ENCODE data around the gene ANXA3.

DNA sequence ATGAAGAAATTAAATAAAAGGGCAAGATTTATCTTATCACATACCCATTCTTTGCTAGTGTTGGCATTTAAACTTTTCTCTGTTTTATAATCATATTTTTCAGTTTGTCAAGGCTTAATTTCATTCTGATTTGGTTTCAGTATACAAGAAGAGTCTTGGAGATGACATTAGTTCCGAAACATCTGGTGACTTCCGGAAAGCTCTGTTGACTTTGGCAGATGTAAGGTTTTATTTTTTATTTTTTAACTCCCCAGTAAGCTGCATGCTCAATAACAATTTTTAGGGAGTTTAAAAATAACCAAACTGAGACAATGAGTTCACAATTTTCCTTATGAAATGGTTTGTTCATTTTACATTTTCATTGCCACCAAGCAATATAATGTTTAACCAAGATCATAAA is 39.8 kb downstream of the ANXA3 start:
- TF ChIP-seq, protein P1, sequence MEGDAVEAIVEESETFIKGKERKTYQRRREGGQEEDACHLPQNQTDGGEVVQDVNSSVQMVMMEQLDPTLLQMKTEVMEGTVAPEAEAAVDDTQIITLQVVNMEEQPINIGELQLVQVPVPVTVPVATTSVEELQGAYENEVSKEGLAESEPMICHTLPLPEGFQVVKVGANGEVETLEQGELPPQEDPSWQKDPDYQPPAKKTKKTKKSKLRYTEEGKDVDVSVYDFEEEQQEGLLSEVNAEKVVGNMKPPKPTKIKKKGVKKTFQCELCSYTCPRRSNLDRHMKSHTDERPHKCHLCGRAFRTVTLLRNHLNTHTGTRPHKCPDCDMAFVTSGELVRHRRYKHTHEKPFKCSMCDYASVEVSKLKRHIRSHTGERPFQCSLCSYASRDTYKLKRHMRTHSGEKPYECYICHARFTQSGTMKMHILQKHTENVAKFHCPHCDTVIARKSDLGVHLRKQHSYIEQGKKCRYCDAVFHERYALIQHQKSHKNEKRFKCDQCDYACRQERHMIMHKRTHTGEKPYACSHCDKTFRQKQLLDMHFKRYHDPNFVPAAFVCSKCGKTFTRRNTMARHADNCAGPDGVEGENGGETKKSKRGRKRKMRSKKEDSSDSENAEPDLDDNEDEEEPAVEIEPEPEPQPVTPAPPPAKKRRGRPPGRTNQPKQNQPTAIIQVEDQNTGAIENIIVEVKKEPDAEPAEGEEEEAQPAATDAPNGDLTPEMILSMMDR (IDR thresholded peaks at IDR 0.05) = no peak
- TF ChIP-seq POLR2AphosphoS5 (IDR thresholded peaks at IDR 0.05) = no peak
- no peak for TF ChIP-seq POLR2A (IDR thresholded peaks at IDR 0.05)

All from breast epithelium (tissue), 3 donors.